Suprapubic skin (tissue), 4 donors: ENCODE measurements around the gene PKP1. TPM values are rescaled to one million over a fixed set of nuclear protein-coding genes. Genes with fewer than 3 reads are reported as not detected.

Experiments used
- DNase-seq, 2 donors: peaks; one replicate each; pipeline ENCODE4 v3.0.0-alpha.2; 2019; ENCODE audit warnings: low spot score in 2 of 2
- H3K27ac ChIP-seq: fragments of 200-600 bp; sonication (generic); one replicate; pipeline ENCODE4 v1.5.1; 2019
- H3K27me3 ChIP-seq: fragments of 200-600 bp; sonication (generic); one replicate; pipeline ENCODE4 v1.5.1; 2019
- H3K36me3 ChIP-seq: fragments of 200-600 bp; sonication (generic); one replicate; pipeline ENCODE4 v1.5.1; 2019
- H3K4me1 ChIP-seq: fragments of 200-600 bp; sonication (generic); one replicate; pipeline ENCODE4 v1.5.1; 2019
- H3K4me3 ChIP-seq: fragments of 200-600 bp; sonication (generic); one replicate; pipeline ENCODE4 v1.5.1; 2019; ENCODE audit warnings: mild to moderate bottlenecking
- H3K9me3 ChIP-seq: fragments of 200-600 bp; sonication (generic); one replicate; pipeline ENCODE4 v1.5.1; 2019
- CTCF ChIP-seq, 2 donors: fragments of 200-600 bp in 1 of 2; fragments of 450-650 bp in 1 of 2; sonication (generic) in 1 of 2; IDR thresholded peaks; one replicate each; pipeline ENCODE4 v1.5.1; 2016 to 2019; ENCODE audit warnings: antibody characterized with exemption in 2 of 2, mild to moderate bottlenecking in 1 of 2, moderate library complexity in 1 of 2
- EP300 ChIP-seq: sonication (generic); formaldehyde crosslinking; IDR thresholded peaks from one replicate; pipeline ENCODE4 v1.6.1; 2017; ENCODE audit warnings: antibody characterized with exemption
- POLR2A ChIP-seq, 2 donors: fragments of 450-650 bp; IDR thresholded peaks; one replicate each; pipeline ENCODE4 v1.6.1; 2017; ENCODE audit warnings: antibody characterized with exemption in 2 of 2, mild to moderate bottlenecking in 2 of 2, moderate library complexity in 2 of 2
- POLR2AphosphoS5 ChIP-seq, 3 donors: sonication (generic); formaldehyde crosslinking; IDR thresholded peaks; one replicate each; pipeline ENCODE4 v1.6.1; 2017; ENCODE audit warnings: antibody characterized with exemption in 3 of 3
- WGBS: methylation state at CpG from one replicate; pipeline ENCODE4 v1.1.5; 2018; 5-methylcytosine and 5-hydroxymethylcytosine counted together
- total RNA-seq, 4 donors: library from RNA; depleted of rRNA; stranded (reverse); fragments of >200 nt; gene quantifications; one replicate each; pipeline ENCODE4 v1.1.0, GENCODE V29; 2016

The PKP1 gene
- total RNA-seq, 4 donors from 2014 or later, result 888 to 1,187 (median 1,096) TPM

GRCh38 chr1:201288007-201288406 lies 4.7 kb downstream of the PKP1 start:
- H3K4me1 ChIP-seq, result peaks cover 45% of the 10 kb centered on the region
- DNase-seq, result peak in 1 of 2 donors; percentile 35
- peaks cover 15% of the 10 kb centered on the region for H3K27me3 ChIP-seq
- WGBS, result 51% methylated on average over 6 of the region's 6 CpGs
- H3K36me3 ChIP-seq, result no peaks in the 10 kb centered on the region
- peak overlapping the region; percentile 85 for H3K27ac ChIP-seq
- peak overlapping the region; percentile 50 for H3K4me3 ChIP-seq
- TF ChIP-seq POLR2A (IDR thresholded peaks at IDR 0.05) (no peak), CTCF (IDR thresholded peaks at IDR 0.05) (no peak), EP300 (no peak), POLR2AphosphoS5 (IDR thresholded peaks at IDR 0.05) (no peak)
- H3K9me3 ChIP-seq, result no peaks in the 10 kb centered on the region

- no peaks in the 10 kb centered on the region for H3K36me3 ChIP-seq
- H3K27me3 ChIP-seq, result peaks cover 7% of the 10 kb centered on the region
- peak overlapping the region; percentile 85 for H3K27ac ChIP-seq
- no peaks in the 10 kb centered on the region for H3K9me3 ChIP-seq
- WGBS, result 35% methylated on average over 7 of the region's 7 CpGs
- peak in 1 of 2 donors; percentile 50 for DNase-seq
- peaks cover 41% of the 10 kb centered on the region for H3K4me1 ChIP-seq
- peak overlapping the region; percentile 50 for H3K4me3 ChIP-seq
- TF ChIP-seq CTCF (IDR thresholded peaks at IDR 0.05), result no peak
- no peak for TF ChIP-seq EP300
- TF ChIP-seq POLR2A (IDR thresholded peaks at IDR 0.05), result no peak
- TF ChIP-seq POLR2AphosphoS5 (IDR thresholded peaks at IDR 0.05), result no peak
These were observed 5.5 kb downstream of the PKP1 start for GRCh38 chr1:201288765-201289164.

- peaks cover 50% of the 10 kb centered on the region for H3K4me1 ChIP-seq
- H3K27me3 ChIP-seq, result no peaks in the 10 kb centered on the region
- H3K4me3 ChIP-seq, result peak overlapping the region; percentile 20
- no peaks in the 10 kb centered on the region for H3K9me3 ChIP-seq
- no peaks in the 10 kb centered on the region for H3K36me3 ChIP-seq
- peak overlapping the region; percentile 85 for H3K27ac ChIP-seq
- TF ChIP-seq POLR2AphosphoS5 (IDR thresholded peaks at IDR 0.05), result no peak
- TF ChIP-seq POLR2A (IDR thresholded peaks at IDR 0.05), result no peak
- TF ChIP-seq EP300, result no peak
- TF ChIP-seq CTCF (IDR thresholded peaks at IDR 0.05), result no peak
- WGBS, result 74% methylated on average over 7 of the region's 7 CpGs
- DNase-seq, result no peak
These were observed 7.2 kb downstream of the PKP1 start for GRCh38 chr1:201290551-201290950.

- no peaks in the 10 kb centered on the region for H3K27me3 ChIP-seq
- no peak for DNase-seq
- H3K27ac ChIP-seq, result peak overlapping the region; percentile 85
- H3K4me3 ChIP-seq, result peak overlapping the region; percentile 20
- peaks cover 64% of the 10 kb centered on the region for H3K4me1 ChIP-seq
- H3K36me3 ChIP-seq, result no peaks in the 10 kb centered on the region
- 62% methylated on average over 8 of the region's 8 CpGs for WGBS
- no peaks in the 10 kb centered on the region for H3K9me3 ChIP-seq
- TF ChIP-seq EP300 (no peak), POLR2A (IDR thresholded peaks at IDR 0.05) (no peak), POLR2AphosphoS5 (IDR thresholded peaks at IDR 0.05) (no peak)
These were observed 8.6 kb downstream of the PKP1 start for GRCh38 chr1:201291916-201292315.

GRCh38 chr1:201294876-201295275 lies 11.6 kb downstream of the PKP1 start:
- Histone ChIP-seq H3K9me3 (no peaks in the 10 kb centered on the region), H3K4me1 (peaks cover 80% of the 10 kb centered on the region), H3K4me3 (no peak overlapping the region), H3K36me3 (peaks cover 3% of the 10 kb centered on the region), H3K27me3 (no peaks in the 10 kb centered on the region), H3K27ac (peak overlapping the region; percentile 89)
- 67% methylated on average over 2 of the region's 2 CpGs for WGBS
- no peak for TF ChIP-seq POLR2A (IDR thresholded peaks at IDR 0.05)
- no peak for TF ChIP-seq CTCF (IDR thresholded peaks at IDR 0.05)
- TF ChIP-seq EP300, result no peak
- TF ChIP-seq POLR2AphosphoS5 (IDR thresholded peaks at IDR 0.05), result no peak
- DNase-seq, result no peak

- 64% methylated on average over 4 of the region's 4 CpGs for WGBS
These were observed 12.0 kb downstream of the PKP1 start for GRCh38 chr1:201295346-201295745.

More at GRCh38 chr1:201295346-201295745, 12.0 kb downstream of the PKP1 start:
- no peaks in the 10 kb centered on the region for H3K9me3 ChIP-seq
- H3K27me3 ChIP-seq, result no peaks in the 10 kb centered on the region
- TF ChIP-seq POLR2AphosphoS5 (IDR thresholded peaks at IDR 0.05) (no peak), EP300 (no peak), POLR2A (IDR thresholded peaks at IDR 0.05) (no peak), CTCF (IDR thresholded peaks at IDR 0.05) (no peak)
- no peak overlapping the region for H3K4me3 ChIP-seq
- H3K4me1 ChIP-seq, result peaks cover 80% of the 10 kb centered on the region
- peak overlapping the region; percentile 89 for H3K27ac ChIP-seq
- no peak for DNase-seq
- H3K36me3 ChIP-seq, result peaks cover 3% of the 10 kb centered on the region
